ENCODE data around the gene NECTIN4.
"Not testable (repeated sequence)": the region's sequence is repeated elsewhere in the genome, so short reads cannot be mapped to it uniquely, and the experiment has no call there.

NECTIN4 gene

DNA sequence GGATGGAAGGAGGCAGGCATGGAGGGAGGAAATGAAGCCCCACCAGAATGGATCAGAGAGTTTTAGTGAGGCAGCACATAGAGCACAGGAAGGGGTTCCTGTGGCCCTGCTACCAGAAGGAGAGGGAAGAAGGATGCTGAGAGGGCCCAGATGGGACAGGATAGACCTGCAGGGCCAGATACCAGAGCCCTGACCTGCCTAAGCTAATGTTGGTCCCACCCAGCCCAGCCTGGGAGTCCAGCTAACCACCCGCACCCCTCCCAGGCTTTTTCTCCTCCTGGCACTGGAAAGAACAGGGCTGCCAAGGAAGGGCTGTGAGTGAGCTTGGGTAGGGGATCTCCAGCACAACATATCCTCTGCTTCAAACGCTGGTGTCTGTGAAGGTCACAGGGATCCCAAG, 6.9 kb downstream of the NECTIN4 start:
- no peak for DNase-seq (ENCODE audit: low spot score)

DNA sequence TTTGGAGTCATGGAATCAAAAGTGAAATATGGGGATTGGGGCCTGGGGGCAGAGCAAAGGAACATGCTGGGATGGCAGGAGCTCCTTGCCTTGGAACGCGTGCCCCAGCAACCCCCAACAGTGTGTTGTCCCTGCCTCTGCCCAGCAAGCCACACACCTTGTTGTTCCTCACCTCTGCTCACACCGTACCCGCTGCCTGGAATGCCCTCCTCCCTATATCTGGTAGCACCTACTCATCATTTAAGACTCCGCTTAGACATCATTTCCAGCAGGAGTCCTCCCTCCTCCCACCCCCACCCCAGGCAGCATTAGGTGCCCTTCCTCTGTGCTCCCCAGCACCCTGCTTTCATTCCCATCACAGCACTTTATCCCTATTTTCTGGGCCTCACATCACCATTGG, 7.8 kb downstream of the NECTIN4 start:
- no peak for DNase-seq (ENCODE audit: low spot score)

DNA sequence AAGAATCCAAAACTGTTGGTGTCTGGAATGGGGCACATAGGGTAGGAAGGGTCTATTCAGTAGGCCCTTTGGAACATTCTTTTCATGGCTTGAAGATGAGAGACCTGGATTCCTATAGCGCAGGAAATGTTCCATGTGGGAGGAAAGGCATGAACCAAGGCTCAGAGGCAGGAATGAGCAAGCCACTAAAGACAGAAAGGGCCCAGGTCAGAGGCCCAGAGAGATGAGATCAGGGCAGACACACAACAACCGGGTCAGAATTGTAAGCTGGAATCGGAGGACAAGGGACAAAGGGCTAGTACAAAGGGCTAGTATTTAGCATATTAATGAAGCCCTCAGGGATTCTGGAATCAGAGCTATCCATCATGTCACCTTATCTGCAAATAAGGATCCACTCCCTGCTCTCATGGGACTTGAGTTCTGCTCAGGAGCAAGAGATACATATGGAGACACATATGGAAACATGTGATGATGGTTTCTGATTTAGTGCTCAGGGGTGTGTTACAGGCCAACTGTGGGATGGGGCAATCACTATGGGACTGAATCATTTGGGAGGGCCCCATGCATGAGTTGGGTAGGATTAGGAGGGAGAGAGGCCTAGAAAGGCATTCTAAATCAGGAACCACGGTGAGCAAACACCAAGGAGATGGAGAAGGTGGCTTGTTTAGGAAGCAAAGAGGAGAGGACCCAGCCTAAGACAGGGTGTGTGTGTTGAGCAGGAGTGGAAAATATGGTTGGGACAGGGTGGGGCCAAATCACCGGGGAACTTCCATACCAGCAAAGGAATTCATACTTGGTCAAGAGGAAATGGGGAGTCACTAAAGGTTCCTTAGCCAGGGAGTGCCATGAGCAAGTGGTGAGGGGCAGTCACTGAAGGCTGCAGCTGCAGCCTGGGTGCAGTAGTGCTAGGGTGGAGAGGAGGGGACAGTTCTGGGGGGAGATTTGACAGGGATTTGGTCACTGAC, 8.6 kb downstream of the NECTIN4 start:
- no peak for DNase-seq (ENCODE audit: low spot score)

DNA sequence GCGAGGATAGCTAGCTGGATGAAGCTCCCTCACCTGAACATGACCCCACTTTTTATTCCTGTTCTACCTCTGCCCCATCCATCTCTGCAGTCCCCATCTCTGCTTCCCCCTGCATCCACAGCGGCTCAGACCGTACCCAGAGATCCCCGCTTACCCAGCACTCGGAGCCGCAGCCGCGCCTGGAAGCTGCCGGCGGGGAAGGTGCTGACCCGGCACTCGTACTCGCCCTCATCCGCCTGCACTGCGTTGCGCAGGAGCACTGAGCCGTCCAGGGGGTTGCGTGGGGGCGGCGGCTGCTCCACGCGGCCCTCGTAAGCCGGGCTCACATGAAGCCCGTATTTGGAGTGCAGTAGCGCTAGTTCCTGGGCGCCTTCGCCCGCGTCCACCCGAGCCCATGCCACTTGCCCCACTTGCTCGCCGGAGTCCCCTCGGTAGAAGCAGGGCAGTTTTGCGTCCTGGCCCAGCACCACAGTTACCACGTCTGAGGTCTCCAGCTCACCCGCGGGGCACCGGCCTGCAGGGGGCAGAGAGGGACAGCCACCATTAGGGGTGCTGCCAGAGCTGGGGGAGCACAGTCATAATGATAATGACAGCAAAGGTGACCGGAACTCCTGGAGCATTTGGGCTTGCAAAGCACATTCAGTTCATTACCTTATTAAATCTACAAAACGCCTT, 9.8 kb downstream of the NECTIN4 start:
- DNase-seq (ENCODE audit: low spot score), result no peak

DNA sequence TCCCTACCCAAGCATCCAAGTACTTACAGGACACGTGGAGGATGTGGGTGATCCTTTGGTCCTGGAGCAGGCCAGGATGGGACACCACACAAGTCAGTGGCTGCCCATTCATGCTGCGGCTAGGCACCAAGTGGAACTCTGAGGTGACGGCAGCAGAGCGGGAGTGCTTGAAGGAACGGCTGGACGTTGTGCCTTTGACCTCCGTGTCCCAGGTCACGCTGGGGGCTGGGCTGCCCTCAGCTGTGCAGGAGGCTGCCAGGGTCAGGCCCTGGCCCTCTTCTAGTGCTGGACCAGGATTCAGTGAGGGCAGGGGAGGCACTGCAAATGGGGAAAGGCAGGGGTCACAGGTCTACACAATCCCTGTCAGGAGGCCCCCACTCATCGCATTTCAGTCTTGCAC, 11.9 kb downstream of the NECTIN4 start:
- no peak for DNase-seq (ENCODE audit: low spot score)

DNA sequence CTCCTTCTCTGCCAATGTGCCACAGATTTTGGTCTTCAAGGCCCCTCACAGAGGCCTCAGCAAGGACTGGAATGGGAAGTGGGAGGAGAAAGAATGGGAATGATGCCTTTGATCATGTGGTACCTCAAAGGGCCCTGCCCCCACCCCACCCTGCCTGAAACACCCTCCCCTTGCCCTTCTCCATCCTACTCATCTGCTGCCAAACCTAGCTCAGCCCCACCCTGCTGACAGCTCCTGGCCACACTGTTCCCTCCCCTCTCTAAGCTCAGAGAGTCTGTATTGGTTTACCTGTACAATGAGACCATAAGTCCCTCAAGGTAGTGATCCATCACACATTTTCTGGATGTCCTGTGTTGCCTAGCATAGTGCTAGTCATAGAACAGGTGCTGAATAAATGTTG, 12.9 kb downstream of the NECTIN4 start:
- no peak for DNase-seq (ENCODE audit: low spot score)

DNA sequence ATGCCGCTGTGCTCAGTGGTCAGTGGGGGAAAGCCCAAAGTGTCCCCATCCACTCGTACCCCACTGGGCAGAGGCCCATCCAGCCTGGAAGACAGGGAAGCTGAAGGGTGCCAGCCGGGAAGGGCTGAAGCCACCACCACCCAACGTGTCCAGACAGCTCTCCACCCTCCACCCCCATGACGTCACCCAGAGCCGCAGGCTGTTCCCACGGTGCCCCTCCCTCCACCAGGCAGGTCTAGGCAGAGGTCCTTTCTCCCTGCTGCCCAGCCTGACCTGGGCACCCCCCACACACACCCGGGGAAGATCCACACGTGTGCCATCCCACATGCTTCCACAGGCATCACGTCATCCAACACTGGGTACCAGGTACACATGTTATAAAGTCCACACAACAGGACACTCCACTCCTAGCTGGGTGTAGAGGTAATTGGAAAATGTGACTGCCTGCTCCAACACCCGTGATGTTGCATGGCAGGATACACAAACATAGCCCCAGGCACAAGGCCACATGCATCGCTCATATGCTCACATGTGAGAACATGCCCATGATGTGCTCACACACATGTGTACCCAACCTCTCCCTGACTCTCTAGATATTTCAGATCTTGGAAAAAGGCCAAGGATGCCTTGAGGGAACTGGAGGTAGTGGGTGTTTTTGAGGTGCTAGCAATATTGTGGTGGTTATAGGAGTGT, 14.5 kb downstream of the NECTIN4 start:
- no peak for DNase-seq (ENCODE audit: low spot score)

DNA sequence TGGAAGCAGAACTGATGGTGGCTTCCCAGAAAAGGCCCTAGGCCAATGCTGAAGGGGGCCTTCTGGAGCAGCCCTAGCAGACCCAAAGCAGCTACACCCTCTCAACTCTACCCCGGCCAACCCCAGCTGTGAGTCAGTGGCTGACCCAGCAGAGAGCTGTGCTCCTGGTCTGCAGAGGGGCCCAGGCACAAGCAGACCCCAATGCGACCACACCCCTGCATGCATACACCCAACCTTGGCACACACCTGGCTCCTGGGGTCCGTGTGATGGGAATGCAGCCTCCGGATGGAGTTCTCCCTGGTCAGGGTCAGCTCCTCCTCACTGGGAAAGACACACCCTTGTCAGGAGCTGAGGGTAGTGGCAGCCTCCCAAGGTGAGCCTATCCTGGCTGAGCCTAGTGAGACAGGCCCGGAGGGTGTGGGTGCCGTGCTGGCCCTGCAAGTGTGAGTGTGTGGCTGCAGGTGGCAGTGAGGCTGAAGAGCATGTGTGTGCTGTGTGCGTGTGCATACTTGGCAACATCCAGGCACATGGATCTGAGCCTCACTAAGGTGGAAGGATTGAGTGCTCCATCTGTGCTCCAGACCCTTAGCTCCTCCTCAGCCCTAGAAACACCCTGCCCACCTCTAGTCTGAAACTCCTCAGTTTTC, 15.8 kb downstream of the NECTIN4 start:
- DNase-seq (ENCODE audit: low spot score), result no peak

DNA sequence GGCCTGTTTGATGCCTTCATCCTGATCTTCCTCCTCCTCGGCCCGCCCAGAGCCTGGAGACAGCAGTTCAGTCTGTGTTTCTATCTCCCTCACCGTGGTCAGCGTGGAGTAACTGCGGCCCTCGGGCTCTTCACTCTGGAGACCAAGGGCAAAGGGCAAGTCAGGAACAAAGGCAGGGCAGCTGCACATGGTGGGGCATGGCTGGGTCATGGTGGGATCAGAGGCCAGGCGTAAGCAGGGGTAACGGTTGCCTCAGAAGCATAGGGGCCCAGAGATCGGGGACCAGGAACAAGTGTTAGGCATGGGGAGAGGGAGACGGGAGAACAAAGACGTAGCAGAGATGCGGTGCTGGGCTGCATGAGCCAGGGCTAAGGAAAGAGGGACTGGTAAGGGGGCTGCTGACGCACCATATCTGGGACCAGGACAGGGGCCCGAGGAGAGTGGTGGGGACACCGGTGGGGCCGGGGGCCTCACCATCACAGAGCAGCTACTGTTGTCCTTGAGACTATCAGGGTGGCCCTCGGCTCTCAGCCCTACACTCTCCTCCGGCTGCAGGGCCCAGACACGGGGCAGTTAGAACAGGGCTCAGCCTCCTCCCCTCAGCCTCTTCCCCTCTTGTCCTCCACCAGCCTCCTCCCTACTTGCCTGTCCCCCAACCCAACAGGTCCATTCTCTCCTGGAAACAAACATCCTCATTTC, 16.5 kb downstream of the NECTIN4 start:
- DNase-seq (ENCODE audit: low spot score), result no peak

DNA sequence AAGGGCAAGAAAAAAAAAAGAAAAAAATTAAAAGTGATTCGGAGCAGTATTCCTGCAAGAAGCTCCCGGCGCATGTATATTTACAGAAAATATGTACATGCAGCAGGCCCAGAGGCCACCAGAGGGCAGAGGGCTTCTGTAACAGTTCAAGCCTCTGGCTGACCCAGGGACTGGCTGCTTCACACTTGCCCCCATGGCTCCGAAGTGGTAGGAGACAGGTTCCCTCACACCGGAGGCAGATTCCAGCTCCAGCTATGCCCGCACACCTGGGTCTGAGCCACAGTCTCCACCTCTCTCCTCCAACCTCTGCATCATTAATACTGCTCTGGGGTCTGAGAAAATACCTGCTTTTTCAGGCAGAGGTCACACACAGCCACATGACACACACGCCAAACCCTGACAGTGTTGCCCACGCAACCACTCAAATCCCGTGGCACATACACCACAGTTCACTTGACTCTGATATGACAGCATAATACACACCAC, 17.4 kb downstream of the NECTIN4 start:
- peak; percentile 45 for DNase-seq (ENCODE audit: low spot score)

DNA sequence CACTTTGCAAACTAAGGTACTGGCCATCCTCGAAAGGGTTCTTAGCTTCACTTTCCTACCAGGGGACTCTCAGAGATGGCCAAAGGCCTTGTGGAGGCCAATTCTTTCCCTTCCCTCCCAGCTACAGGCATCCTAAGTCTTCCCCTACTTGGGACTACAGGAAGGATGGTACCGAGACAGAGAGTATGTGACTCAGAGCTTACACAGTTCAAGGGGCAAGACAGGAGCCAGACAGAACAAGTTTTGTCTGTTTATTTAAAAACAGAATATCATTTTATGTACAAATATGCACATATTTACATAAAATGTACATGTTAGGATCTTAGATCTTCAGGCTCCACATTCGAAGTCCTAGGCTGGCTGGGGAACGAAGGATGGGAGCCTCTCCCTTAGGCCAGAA, 18.6 kb downstream of the NECTIN4 start:
- no peak for DNase-seq (ENCODE audit: low spot score)

DNA sequence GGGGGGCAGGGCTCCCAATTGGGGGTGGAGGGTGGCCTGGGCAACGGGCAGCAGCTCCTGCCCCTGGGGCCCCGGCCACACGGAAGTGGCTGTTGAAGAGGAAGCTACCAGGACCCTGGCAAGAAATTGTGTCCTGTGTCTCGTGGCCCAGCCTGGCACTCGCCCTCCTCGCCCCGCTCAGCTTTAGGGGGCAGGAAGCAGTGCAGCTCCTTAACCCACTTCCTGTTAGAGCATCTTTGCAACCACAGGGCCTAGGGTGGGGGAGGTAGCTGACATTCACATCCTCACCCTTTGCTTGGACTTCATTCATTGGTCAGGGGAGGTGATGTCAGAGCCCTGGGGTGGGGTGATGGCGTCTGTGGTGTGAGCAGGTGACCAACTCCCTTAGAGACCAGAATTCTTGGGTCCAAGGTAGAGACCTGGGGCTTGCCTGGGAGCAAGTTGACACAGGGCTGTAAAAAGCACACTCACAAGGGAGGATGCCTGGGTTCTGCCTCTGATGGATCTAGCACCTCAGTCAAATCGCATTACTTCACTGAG, 19.6 kb downstream of the NECTIN4 start, which contains the start of gene ARHGAP30:
ARHGAP30 (minus strand) TSS at position 161 of the 540 bp plus-strand sequence. CDS start 267 bp downstream, outside the sequence.
- DNase-seq (ENCODE audit: low spot score), result no peak

DNA sequence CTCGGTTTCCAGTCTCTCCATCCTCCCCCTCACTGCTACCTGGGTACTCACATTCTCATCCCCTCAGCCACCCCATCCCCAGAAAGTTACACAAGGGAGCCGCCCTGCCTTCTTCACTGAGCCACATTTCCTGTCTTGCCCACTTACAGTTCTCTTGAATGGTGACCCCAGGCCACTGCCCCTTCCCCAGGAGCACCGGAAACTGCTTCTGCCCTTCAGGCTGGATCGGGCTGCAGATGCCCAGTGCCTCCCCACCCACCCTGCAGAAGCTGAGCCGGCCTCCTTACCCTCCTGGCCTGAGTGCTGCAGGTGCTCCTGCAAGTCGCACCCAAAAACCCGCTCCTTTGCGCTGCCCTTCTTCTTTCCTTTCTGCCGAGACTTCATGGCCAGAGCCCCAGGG, 20.1 kb downstream of the NECTIN4 start:
- no peak for DNase-seq (ENCODE audit: low spot score)

DNA sequence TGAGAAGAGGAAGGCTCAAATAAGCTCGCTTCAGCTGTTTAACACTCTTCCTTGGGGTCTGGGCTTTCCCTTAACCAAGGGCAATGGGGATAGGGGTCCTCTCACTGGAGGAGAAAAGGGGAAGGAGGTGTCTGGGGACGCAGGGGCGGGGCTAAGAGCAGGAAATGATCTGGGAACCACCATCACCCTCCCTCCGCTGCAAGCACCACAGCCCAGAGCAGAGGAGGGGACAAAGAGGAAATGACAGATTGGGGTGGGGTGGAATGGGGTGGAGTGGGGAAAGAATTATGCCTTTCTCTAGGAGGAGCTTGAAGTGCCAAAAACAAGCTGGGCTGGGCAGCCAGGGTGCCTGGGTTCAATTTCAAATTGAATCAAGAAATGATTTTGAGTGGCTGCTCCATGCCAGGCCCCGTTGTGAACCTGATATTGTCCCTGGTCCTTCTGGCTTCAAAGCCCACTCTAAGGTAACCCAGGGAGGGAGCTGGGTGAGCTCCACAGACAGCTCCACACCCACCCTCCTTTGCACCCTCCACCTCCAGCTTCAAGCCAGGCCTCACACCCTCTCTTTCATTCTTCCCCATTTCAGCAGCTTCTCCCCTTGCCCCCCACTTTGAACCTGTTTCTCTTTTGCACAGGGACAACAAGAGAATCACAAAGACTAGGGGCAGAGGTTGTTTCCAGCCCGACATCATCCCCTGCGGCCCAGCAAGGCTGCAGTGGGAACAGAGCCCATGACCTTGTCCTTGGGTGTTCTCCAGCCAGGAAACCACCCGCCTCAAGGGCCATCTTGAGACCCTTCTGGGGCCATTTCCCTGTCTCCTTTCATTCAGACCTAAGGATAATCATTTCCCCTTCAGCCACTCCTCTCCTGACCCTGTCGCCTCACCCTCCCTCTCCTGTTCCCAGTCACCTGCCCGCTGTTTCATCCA, 20.8 kb downstream of the NECTIN4 start:
- no peak for DNase-seq (ENCODE audit: low spot score)

DNA sequence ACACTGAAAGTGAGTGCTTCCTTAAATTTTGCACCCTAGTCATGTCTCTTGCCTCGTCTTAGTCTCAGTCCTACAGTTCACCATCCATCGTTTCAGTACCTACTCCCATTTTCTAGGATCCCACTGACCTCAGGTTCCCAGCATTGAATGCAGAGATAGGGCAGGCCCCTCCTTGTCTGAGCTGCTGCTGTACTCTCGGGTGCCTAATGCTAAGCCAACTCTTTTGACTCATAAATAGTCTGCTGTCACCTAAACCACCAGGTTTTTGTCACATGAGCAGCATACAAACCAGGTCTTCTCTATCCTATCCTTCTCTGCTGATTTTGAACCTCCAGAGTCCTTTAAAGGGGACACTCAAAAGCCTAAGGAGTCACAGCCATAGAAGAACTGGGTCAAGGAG, 22.7 kb downstream of the NECTIN4 start:
- no peak for DNase-seq (ENCODE audit: low spot score)

DNA sequence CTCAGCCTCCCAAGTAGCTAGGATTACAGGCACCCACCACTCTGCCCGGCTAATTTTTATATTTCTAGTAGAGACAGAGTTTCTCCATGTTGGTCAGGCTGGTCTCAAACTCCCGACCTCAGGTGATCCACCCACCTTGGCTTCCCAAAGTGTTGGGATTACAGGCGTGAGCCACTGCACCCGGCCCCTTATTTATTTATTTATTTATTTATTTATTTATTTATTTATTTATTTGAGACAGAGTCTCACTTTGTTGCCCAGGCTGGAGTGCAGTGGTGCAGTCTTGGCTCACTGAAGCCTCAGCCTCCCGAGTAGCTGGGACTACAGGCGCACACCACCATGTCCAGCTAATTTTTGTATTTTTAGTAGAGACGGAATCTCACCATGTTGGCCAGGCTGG, 23.7 kb downstream of the NECTIN4 start:
- DNase-seq (ENCODE audit: low spot score), result not testable (repeated sequence)

DNA sequence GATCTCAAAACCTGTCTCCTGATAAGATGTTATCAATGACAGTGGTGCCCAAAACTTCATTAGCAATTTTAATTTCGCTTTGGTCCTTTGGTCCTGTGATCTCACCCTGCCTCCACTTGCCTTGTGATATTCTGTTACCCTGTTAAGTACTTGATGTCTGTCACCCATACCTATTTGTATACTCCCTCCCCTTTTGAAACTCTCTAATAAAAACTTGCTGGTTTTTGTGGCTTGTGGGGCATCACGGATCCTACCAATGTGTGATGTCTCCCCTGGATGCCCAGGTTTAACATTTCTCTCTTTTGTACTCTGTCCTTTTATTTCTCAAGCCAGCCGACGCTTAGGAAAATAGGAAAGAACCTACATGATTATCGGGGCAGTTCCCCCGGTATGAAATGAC, 25.4 kb downstream of the NECTIN4 start:
- DNase-seq (ENCODE audit: low spot score), result not testable (repeated sequence)

DNA sequence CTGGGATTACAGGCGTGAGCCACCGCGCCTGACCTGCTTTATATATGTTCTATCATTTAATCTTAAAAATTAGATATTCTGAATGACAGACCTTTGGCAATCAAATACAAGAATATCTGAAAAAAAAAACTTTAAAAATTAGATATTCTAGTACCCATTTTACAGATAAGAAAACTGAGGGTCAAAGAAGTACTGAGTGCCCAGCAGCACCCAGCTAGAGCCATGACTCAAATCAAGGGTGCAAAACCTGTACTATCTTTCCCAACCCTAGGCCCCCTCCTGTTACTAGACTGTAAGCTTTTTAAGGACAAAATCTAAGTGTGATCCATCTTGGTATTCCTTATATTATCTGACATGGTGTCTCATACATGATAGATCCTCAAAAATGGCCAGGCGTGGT, 27.9 kb downstream of the NECTIN4 start:
- no peak for DNase-seq (ENCODE audit: low spot score)

DNA sequence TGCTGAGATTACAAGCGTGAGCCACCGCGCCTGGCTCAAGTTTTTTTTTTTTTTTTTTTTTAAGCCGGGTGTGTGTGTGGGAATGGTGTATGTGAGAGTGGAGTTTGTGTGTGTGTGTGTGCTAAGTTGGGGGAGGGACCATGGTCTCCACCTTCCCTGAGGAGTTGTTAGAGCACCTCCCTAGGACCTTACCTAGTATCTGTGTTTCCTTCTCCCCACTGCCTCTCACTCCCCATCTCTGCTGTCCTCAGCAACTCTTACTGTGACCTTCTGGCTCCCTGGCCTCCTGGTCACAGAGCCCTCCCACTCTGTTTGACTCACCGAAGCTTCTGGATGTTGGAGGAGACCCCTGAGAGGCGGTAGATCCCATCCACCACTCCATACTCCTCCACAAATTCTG, 30.1 kb downstream of the NECTIN4 start:
- DNase-seq (ENCODE audit: low spot score), result no peak

DNA sequence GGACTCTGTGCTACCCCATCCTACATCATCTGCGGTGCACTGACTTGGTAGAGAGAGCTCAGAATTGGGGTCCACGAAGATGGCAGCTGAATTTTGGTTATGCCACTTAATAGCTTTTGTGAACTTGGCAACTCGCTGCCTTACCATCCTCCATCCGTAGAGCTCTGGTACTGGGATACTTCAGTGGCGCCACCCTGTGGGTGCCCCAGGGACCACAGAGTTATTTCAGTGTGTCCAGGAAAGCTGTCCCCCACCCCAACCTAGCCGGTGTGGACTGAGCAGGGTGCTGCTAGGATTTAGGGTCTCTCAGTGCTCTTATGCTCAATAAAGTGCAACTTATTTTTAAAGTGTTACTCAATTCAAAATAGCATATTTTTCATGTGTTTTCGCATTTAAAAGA, 34.6 kb downstream of the NECTIN4 start:
- DNase-seq (ENCODE audit: low spot score), result no peak

All from kidney capillary endothelial cell (primary cell).